ENCODE data around the gene RRAS2. TPM values are rescaled to one million over a fixed set of nuclear protein-coding genes. Genes with fewer than 3 reads are reported as not detected.

The RRAS2 gene
- total and polyA plus RNA-seq, 2 of the 4 experiments (the other 2 are of a cell fraction): 85.5 to 106 TPM

DNA sequence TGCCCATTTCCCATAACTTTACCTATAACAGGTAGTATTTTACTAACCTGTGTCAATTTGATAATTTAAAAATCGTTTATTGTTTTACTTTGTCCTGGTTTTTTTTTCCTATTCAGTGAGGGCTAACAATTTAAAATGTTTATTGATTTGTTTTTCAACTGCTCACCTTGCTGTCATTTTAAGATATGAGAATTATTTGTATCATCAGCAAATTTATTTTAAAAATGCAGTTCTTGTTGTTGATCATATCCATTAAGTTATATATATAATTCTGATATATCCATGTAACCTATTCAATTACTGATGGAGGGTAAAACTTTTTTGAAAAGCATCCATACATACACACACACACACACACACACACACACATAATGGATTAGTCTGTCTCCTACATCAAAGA is 24.8 kb downstream of the RRAS2 start:
- no peak for TF ChIP-seq MAZ (IDR thresholded peaks at IDR 0.05; ENCODE audit: borderline replicate concordance, low read depth, low read length)
- peak; percentile 79 for TF ChIP-seq MAFK (IDR thresholded peaks at IDR 0.05; ENCODE audit: low read depth, low read length)
- TF ChIP-seq RFX5 (IDR thresholded peaks at IDR 0.05; ENCODE audit: low read depth, low read length): no peak
- no peak for TF ChIP-seq POLR2A (IDR thresholded peaks at IDR 0.05; ENCODE audit: low read depth, low read length)
- TF ChIP-seq CEBPB (IDR thresholded peaks at IDR 0.05; ENCODE audit: low read depth, low read length): no peak
- TF ChIP-seq CHD1 (IDR thresholded peaks at IDR 0.05; ENCODE audit: low read depth, low read length): no peak
- TF ChIP-seq, protein P1, sequence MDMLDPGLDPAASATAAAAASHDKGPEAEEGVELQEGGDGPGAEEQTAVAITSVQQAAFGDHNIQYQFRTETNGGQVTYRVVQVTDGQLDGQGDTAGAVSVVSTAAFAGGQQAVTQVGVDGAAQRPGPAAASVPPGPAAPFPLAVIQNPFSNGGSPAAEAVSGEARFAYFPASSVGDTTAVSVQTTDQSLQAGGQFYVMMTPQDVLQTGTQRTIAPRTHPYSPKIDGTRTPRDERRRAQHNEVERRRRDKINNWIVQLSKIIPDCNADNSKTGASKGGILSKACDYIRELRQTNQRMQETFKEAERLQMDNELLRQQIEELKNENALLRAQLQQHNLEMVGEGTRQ (IDR thresholded peaks at IDR 0.05; ENCODE audit: low read depth, low read length): no peak
- no peak for TF ChIP-seq RCOR1 (IDR thresholded peaks at IDR 0.05; ENCODE audit: insufficient replicate concordance, low read length)
- no peak for TF ChIP-seq NFE2L2 (IDR thresholded peaks at IDR 0.05; ENCODE audit: low read depth, low read length)
- H3K4me3 ChIP-seq (ENCODE audit: insufficient read depth, low read depth, low read length): no peak overlapping the region
- H3K56ac ChIP-seq (ENCODE audit: extremely low read depth, insufficient read depth, low read length): no peak overlapping the region
- H3K4me2 ChIP-seq (ENCODE audit: low read depth, low read length): no peak overlapping the region
- no peak overlapping the region for H2BK120ac ChIP-seq (ENCODE audit: low read depth, low read length)
- ATAC-seq (ENCODE audit: low read depth) (no peak), DNase-seq (no peak)
- H3K23ac ChIP-seq (ENCODE audit: low read depth, low read length): no peak overlapping the region
- H3K27ac ChIP-seq (ENCODE audit: insufficient read depth, low read length): no peak overlapping the region
- H4K91ac ChIP-seq (ENCODE audit: insufficient read depth, low read depth, low read length): no peak overlapping the region
- POLR2A ChIA-PET (ENCODE audit: unreplicated experiment): no interaction called here
- H3K4me1 ChIP-seq (ENCODE audit: control insufficient read depth, insufficient read depth, low read length): peaks cover 5% of the 10 kb centered on the region
- H2AFZ ChIP-seq (replicated peaks; ENCODE audit: low read length, poor library complexity): no peak overlapping the region
- no peak overlapping the region for H2BK15ac ChIP-seq (ENCODE audit: low read depth, low read length)
- intact Hi-C loops (cut with micrococcal nuclease): no loop called here
- no peak overlapping the region for H4K8ac ChIP-seq (ENCODE audit: low read depth in 2 of 2, low read length in 2 of 2)
- no peak overlapping the region for H2BK5ac ChIP-seq (ENCODE audit: low read depth, low read length, poor library complexity, severe bottlenecking)
- dilution Hi-C loops (cut with HindIII; ENCODE audit: low sequenced_read_pairs, unreplicated experiment): no loop called here
- in situ Hi-C loops (cut with MboI; ENCODE audit: low sequenced_read_pairs): no loop called here
- CTCF ChIA-PET: interaction anchor here (0.6 kb wide), 1 partner anchor 164 kb away, joined by 4 read pairs; no protein-coding TSS in a partner anchor
- H3K4ac ChIP-seq (ENCODE audit: low read depth, low read length): no peak overlapping the region
- H3K18ac ChIP-seq (ENCODE audit: low read depth, low read length): no peak overlapping the region
- no peak overlapping the region for H2AK9ac ChIP-seq (replicated peaks; ENCODE audit: low read depth, low read length, poor library complexity)
- H2BK20ac ChIP-seq (ENCODE audit: low read depth, low read length): no peak overlapping the region
- H2AK5ac ChIP-seq (ENCODE audit: low read depth, low read length): no peak overlapping the region
- H3K9ac ChIP-seq (ENCODE audit: low read depth, low read length): no peak overlapping the region
- H4K5ac ChIP-seq (ENCODE audit: low read depth, low read length): no peak overlapping the region
- no peak overlapping the region for H3K14ac ChIP-seq (replicated peaks; ENCODE audit: low read depth, low read length)
- peaks cover 61% of the 10 kb centered on the region for H4K20me1 ChIP-seq (ENCODE audit: insufficient read depth, low read length)
- BruUV-seq (replicated peaks): no TSS peak
- no peaks in the 10 kb centered on the region for H3K9me1 ChIP-seq (ENCODE audit: insufficient read depth, low read length)
- H3K9me3 ChIP-seq (ENCODE audit: control insufficient read depth, insufficient read depth, low read length): no peaks in the 10 kb centered on the region; the same call in 1 of the 2 replicates
- WGBS, 2 experiments (ENCODE audit: extremely low coverage in 2 of 2, insufficient read length in 1 of 2): no CpG with 5 or more reads among the region's 1 CpG
- peaks cover 10 to 62% of the 10 kb centered on the region in 2 experiments for H3K79me1 ChIP-seq (ENCODE audit: low read depth in 1 of 2, low read length in 2 of 2)
- H3K27me3 ChIP-seq (ENCODE audit: control insufficient read depth, insufficient read depth, low read length): no peaks in the 10 kb centered on the region
- H3K36me3 ChIP-seq (ENCODE audit: control insufficient read depth, insufficient read depth, low read length): no peaks in the 10 kb centered on the region
